GM21447 (cell line): ENCODE measurements around the gene CXCL16.
A peak's percentile ranks its signal among the peaks of the same experiment; 100 is the strongest.

ENCODE experiments used
- ATAC-seq: cut with Tn5 transposase; IDR thresholded peaks from one replicate; pipeline ENCODE4 v1.9.1; 2021; ENCODE audit not compliant: unreplicated experiment

Gene CXCL16

GRCh38 chr17:4739122-4740024, at the start of gene CXCL16, which contains the start of gene ZMYND15:
TSS of gene CXCL16 (minus strand) at chr17:4739928. CDS start at chr17:4739339, 589 bp downstream.
TSS of gene ZMYND15 (plus strand) at chr17:4739833. CDS start at chr17:4740549, 716 bp downstream.
- peak; percentile 60 for ATAC-seq

GRCh38 chr17:4788807-4789700, 49.3 kb upstream of the CXCL16 start, which contains the start of gene GLTPD2:
TSS of gene GLTPD2 (plus strand) at chr17:4788964. CDS start at chr17:4789012, 48 bp downstream.
- ATAC-seq: no peak

DNA sequence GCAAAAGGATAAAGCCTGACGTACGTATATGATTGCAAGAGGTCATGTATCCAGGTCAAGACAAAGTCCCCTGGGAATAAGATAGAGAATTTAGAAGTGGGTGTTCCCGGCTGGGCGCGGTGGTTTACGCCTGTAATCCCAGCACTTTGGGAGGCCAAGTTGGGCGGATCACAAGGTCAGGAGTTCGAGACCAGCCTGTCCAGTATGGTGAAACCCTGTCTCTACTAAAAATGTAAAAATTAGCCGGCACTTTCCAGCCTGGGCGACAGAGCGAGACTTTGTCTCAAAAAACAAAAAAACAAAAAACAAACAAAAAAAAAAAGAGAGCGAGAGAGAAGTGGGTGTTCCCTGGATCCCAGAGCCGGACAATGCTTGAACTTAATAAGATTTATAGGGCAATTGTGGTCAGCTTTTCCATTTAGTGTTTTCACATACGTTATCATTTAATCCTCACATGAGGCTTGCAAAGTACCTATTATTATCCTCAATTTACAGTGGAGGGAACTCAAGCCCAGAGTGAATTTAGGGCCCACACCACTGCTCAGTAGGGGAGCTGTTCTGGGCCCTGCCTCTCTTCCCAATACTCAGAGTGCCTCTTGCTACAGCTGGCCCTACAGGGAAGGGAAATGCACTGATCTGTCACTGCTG, 48.6 kb upstream of the CXCL16 start:
- no peak for ATAC-seq

- ATAC-seq: no peak
Measured at GRCh38 chr17:4786516-4786915, 46.8 kb upstream of the CXCL16 start.

DNA sequence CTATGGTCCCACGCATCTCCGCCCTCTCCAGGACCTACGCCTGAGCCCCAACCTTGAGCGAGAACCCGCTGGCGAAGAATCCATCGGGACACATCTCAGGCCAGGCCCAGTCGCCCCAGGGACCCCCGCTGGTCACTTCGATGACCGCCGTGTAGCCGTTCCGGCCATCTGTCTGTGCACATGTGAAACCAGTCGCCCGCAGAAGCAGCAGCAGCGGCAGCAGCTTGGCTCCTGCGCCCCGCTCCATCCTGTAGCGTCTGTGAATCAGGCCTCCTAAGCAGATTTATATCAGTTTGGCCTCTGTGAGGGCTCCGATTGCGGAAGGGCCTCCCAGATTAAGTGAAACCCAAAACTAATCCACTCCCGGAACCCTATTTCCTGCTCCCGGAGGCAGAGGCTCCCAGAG, 46.4 kb upstream of the CXCL16 start, which contains the start of gene VMO1:
Gene VMO1 (minus strand): TSS at position 259 of the 406 bp plus-strand sequence. CDS start 12 bp downstream, at position 247.
- ATAC-seq: no peak

GRCh38 chr17:4785311-4786105, 45.8 kb upstream of the CXCL16 start:
- ATAC-seq: no peak

DNA sequence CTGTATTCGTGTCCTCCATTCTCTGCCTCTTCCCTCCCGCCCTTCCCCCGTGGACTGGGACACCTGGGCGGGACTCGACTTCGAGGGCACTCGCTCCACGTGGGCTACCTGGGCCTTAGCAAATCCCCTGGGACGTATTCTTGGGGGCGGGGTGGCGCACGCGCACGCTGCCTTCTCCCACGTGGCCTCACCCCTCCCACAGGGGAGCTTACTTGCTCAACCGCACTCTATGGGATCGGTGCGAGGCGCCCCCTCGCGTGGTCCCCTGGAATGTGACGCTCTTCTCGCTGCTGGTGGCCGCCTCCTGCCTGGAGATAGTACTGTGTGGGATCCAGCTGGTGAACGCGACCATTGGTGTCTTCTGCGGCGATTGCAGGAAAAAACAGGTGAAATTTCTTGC, 42.9 kb upstream of the CXCL16 start:
- ATAC-seq: no peak

DNA sequence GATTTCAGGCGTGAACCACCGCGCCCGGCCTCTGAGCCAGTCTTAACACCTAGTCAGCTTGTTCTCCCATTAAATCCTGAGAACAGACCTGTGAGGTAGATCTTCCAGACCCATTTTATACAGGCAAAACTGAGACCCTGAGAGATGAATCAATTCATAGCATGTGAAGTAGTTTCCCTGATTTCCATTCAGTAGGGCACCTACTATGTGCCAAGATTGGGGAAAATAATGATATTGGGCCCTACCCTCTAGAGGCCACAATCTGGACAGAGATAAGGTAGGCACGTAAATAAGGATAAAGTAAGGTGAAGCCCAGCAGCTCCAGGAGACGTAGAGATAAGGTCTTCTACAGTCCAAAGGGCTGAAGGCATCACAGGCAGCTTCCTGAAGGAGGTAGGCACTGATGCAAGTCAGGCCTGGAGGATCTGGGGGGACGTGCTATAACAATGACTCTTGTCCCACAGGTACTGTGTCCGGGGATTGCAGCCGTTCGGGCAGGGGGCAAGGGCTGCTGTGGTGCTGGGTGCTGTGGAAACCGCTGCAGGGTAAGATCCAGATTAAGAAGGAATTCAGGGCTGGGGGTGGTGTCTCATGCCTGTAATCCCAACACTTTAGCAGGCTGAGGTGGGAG, 40.7 kb upstream of the CXCL16 start:
- no peak for ATAC-seq

GRCh38 chr17:4777969-4778760, 38.4 kb upstream of the CXCL16 start:
- no peak for ATAC-seq

DNA sequence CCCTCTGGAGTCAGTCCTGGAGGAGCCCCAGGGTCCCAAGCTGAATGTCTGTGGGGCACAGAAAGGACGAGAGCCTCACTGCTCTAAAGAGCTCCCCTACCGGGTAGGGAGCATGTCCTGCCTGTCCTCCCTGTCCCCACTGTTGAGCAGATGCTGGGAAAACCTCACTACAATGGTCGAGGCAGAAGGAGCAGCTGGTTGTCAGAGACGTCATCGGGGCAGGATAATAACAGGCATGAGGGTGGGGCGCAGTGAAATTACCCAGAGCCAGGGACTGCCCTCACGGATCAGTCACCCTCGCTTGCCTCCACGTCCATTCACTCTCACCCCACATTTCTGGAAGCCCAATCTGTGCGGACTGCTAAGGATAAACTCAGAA, 32.5 kb upstream of the CXCL16 start:
- no peak for ATAC-seq

DNA sequence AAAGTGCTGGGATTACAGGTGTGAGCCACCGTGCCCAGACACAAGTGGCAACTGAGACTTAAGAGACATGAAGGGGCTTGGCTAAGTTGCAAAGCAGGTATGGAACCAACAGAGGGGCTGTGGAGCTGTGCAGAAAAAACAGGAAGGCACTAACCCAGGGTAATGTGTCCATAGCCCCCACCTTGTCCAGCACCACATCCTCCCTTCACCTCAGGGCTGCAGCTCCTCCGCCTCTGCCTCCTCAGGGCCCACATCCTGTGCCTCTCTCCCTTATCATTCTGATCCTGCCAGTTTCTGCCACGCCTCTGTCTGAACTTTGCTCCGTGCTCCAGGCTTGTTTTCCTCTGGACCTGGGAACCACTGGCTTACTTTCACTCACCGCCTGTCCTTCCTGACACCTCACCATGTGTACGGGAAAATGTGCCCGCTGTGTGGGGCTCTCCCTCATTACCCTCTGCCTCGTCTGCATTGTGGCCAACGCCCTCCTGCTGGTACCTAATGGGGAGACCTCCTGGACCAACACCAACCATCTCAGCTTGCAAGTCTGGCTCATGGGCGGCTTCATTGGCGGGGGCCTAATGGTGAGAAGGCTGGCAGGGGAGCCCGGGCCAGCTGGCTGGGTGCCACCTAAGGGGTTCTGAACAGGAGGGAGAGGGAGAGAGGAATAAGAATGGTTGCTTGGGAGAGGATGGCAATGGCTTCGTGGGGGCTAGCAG, 31.9 kb upstream of the CXCL16 start, which contains the start of gene TM4SF5:
Gene TM4SF5 (plus strand): TSS at position 368 of the 716 bp plus-strand sequence. CDS start 37 bp downstream, at position 405.
- no peak for ATAC-seq

DNA sequence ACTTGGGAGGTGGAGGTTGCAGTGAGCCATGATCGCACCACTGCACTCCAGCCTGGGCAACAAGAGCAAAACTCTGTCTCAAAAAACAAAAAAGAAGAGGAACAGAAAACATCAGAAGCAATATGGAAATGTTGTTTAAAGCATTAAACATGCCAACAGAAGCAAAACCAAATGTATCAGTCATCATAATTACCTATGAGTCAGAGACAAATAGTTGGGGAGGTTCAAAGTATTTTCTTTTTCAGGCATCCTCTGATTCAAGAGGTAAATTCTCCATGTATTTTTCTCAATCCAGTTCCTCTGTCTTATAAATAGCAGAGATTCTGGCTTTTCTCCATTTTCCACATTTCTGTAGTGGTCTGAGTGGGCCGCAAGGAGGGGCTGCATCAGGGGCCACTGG, 29.9 kb upstream of the CXCL16 start:
- ATAC-seq: no peak

DNA sequence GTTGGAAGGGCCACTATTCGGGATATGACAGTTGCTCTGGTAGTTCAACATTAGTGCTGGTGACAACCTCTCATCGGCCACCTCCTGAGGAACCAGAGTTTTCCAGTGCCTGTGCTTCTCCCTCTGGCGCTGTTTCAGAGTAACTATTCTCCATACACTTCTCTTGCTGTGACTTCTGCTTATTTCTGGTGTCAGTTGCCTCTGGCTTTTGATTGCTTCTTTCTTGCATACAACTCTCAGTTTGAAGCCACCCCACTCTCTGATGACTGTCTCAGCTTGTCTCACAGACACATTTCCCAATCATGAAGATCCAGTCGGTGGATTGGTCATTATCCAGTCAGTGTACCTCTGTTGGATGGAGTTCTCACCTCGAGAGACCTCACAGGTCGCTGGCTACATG, 28.6 kb upstream of the CXCL16 start:
- no peak for ATAC-seq

DNA sequence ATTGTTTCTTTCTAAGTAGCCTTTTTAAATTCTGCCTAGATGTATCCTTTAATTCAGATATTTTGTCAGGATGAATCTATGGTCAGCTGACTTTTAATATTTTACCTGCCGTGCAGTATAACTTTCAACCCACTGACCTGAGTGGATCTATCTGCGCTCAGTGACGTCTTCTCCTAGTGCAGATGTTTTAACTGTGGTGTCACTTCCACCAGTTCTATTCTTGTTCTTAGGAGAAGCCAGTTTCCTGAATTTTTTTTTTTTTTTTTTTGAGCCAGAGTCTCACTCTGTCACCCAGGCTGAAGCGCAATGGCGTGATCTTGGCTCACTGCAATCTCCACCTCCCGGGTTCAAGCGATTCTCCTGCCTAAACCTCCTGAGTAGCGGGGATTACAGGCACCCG, 27.0 kb upstream of the CXCL16 start:
- no peak for ATAC-seq

GRCh38 chr17:4766201-4766600, 26.5 kb upstream of the CXCL16 start:
- ATAC-seq: no peak

DNA sequence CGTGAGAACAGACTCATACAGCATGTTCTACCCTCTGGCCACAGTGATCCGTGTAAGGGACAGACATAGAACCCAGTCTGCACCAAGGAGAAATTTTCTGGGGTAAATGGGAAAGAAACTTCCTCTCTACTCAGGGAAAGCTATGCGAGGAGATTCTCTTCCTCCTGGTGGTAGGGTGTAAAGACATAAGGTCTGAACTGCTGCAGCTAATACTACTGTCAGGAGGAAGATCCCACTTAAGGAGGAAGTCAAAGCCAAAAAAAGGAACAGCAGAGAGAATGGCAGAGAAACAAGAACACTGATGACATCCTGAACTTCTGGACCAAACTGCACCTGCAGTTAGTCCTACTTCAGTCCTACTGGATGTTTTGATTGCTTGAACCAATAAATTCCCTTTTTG, 24.9 kb upstream of the CXCL16 start:
- no peak for ATAC-seq

DNA sequence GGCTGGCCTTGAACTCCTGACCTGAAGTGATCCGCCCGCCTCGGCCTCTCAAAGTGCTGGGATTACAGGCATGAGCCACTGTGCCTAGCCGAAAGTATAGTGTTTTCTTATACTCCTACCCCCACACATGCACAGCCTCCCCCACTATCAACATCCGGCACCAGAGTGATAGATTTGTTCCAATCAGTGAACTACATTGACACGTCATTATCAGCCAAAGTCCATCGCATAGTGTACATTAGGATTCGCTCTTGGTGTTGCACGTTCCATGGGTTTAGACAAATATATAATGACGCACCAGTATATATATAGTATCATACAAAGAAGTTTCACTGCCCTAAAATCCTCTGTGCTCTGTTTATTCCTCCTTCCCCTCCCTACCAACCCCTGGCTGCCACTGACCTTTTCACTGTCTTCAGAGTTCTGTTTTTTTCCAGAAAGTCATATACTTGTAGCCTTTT, 20.1 kb upstream of the CXCL16 start:
- no peak for ATAC-seq

DNA sequence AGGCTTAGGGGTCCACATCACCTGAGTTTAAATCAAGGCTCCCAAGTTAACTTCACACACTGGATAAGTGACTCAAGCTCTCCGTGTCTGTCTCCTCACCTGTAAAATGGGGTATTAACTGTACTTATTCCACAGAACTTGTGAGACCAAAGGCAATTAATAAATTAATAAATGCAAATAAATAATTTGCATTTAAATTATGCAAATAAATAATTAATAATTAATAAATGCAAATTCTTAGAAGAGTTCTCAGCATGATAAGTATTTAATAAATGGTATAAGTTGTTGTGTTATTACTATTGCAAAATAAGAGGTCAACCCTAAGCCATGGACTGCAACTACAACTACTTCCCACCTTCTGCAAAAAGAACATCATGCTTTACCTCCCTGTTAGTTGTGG, 13.7 kb upstream of the CXCL16 start:
- ATAC-seq: no peak
